ENCODE data around the gene ACSF3. TPM values are rescaled to one million over a fixed set of nuclear protein-coding genes. Genes with fewer than 3 reads are reported as not detected.
A peak's percentile ranks its signal among the peaks of the same experiment; 100 is the strongest.

The ACSF3 gene
- total RNA-seq, 1 donor from 2014 or later, result 31.7 TPM

DNA sequence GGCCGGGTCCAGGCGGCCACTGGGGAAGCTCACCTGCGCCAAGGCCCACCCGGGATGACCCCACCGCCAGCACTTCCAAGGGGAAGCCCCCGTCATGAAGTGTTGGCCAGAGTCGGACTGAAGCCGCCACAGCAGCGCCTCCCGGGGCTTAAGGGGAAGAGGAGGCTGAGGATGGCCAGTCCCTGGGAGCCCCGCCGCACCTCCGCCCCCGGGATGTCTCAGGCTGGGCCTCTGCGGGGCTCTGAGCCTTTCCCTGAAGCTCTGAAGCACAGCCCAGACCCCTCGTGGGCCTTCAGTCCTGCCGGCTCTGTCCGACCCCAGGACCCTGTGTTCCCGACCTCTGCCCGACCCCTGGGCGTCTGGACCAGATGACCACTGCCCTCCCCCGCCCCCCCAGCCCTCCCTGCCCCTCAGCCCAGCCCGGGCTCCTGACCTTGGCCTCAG lies 42.8 kb upstream of the ACSF3 start:
- Histone ChIP-seq H3K9me3 (no peaks in the 10 kb centered on the region), H3K4me3 (no peak overlapping the region), H3K27ac (no peak overlapping the region), H3K36me3 (no peaks in the 10 kb centered on the region), H3K4me1 (no peaks in the 10 kb centered on the region), H3K27me3 (ENCODE audit: low read depth) (peaks cover 72% of the 10 kb centered on the region)
- TF ChIP-seq, protein P1, sequence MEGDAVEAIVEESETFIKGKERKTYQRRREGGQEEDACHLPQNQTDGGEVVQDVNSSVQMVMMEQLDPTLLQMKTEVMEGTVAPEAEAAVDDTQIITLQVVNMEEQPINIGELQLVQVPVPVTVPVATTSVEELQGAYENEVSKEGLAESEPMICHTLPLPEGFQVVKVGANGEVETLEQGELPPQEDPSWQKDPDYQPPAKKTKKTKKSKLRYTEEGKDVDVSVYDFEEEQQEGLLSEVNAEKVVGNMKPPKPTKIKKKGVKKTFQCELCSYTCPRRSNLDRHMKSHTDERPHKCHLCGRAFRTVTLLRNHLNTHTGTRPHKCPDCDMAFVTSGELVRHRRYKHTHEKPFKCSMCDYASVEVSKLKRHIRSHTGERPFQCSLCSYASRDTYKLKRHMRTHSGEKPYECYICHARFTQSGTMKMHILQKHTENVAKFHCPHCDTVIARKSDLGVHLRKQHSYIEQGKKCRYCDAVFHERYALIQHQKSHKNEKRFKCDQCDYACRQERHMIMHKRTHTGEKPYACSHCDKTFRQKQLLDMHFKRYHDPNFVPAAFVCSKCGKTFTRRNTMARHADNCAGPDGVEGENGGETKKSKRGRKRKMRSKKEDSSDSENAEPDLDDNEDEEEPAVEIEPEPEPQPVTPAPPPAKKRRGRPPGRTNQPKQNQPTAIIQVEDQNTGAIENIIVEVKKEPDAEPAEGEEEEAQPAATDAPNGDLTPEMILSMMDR (IDR thresholded peaks at IDR 0.05), result no peak
- intact Hi-C loops (cut with DNase I), result no loop called here
- ATAC-seq (no peak), DNase-seq (peak; percentile 42)

DNA sequence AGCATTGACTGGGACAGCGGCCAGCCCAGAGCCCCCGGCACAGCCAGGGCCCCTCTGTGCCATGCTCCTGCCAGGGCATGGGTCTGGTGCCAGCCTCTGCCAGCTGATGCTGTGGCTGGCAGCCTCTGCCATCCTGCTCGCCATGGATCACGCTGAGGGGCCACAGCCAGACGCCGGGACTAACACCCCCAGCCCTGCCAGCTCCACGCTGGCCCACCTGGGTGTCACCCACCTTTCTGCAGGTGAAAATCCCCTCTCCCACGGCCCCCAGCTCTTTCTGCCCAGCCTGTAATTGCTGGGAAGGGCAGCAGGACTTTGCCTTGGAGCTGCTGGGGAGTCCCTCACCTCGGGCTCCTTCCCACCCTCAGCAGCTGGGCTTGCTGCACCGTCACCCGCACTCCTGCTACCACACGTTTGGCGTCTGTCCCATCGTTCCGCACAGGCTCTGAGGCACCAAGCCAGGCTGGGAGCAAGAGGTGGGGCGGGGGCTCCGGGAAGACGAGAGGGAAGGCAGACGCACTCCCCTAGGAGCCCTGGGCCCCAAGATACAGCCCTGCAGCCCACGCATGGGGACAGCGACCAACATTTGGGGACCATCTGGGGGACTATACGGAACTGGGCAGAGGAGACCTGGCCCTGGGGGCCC lies 42.0 kb upstream of the ACSF3 start:
- H3K9me3 ChIP-seq, result no peaks in the 10 kb centered on the region
- H3K36me3 ChIP-seq, result no peaks in the 10 kb centered on the region
- DNase-seq, result peak; percentile 39
- intact Hi-C loops (cut with DNase I), result no loop called here
- ATAC-seq, result no peak
- no peak overlapping the region for H3K4me3 ChIP-seq
- H3K27ac ChIP-seq, result no peak overlapping the region
- H3K27me3 ChIP-seq (ENCODE audit: low read depth), result peaks cover 72% of the 10 kb centered on the region
- TF ChIP-seq, protein P1 (IDR thresholded peaks at IDR 0.05), result no peak
- no peaks in the 10 kb centered on the region for H3K4me1 ChIP-seq

DNA sequence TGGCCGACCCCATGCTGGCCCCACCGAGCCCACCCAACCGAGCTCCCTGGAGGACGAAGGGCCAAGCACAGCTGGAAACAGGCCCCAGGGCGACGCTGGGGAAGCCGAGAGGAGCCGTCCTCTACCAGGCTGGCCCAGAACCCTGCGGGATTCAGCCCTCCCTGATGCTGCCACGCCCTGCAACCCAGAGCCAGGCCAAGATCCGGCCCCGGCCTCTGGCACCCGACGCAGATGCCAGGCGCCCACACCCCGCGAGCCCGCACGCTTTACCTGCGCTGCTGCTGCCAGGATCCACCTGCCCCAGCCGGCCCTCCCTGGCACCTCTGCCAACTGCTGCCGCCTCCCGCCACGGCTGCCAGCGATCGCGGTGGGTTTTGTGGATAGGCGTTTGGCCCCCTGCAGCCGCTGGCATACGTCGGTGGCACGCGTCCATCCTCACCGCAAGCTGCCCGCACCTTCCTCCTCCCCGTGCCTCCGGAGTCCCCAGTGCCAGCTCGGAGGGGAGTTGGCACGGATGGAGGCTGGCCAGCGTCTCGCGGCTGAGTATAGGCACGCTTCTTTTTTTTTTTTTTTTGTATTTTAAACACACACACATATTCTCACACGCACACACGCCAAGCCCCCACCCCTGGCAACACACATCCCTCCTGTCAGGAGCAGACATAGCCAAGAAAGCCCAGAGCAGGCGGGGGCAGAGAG lies 41.3 kb upstream of the ACSF3 start:
- Histone ChIP-seq H3K9me3 (no peaks in the 10 kb centered on the region), H3K4me1 (no peaks in the 10 kb centered on the region), H3K27ac (no peak overlapping the region), H3K36me3 (no peaks in the 10 kb centered on the region), H3K27me3 (ENCODE audit: low read depth) (peaks cover 72% of the 10 kb centered on the region), H3K4me3 (peak overlapping the region; percentile 21)
- ATAC-seq, result no peak
- DNase-seq, result peak; percentile 41
- intact Hi-C loops (cut with DNase I), result no loop called here
- TF ChIP-seq, protein P1 (IDR thresholded peaks at IDR 0.05), result no peak

DNA sequence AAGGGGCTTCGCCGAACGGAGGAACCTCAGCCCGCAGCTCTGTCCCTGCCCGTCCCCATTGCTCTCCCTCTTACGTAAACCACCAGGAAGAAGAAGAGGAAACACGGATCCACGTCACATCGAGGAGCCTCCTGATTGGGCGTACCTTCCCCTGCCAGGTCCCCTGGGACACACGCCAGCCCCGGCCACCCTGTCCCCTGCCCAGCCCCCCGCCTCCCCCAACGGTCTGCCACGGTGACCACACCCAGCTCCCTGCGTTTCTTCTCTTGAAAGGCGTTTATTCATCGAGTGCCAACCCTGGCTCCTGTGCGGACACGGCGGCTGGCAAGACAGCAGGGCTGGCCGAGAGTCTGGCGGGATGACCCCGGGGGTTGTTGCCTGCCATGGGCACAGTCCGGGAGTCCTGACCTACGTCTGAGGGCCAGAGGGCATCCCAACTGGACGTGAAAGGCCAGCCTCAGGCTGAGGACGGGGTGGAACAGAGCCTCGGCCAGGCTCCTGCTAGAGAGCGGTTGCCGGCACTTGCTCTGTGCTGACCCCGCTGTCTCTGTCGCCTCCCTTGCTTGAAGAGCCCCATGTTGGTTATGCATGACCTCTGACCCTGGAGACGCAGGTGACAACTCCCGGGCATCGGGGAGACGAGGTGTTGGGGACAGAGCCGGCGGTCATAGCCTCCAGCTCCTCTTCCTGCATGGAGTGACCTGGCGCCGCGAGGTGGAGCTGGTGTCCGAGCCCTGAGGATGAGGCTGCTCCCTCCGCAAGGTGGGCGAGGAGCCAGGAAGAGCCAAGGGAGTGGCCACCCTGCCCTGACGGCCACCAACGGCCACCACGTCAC lies 40.5 kb upstream of the ACSF3 start:
- ATAC-seq (peak; percentile 29 to 43), DNase-seq (no peak)
- Histone ChIP-seq H3K4me1 (no peaks in the 10 kb centered on the region), H3K27ac (peak overlapping the region; percentile 1), H3K4me3 (peak overlapping the region; percentile 21), H3K9me3 (no peaks in the 10 kb centered on the region), H3K36me3 (no peaks in the 10 kb centered on the region), H3K27me3 (ENCODE audit: low read depth) (peaks cover 72% of the 10 kb centered on the region)
- TF ChIP-seq, protein P1 (IDR thresholded peaks at IDR 0.05), result no peak
- intact Hi-C loops (cut with DNase I), result no loop called here

DNA sequence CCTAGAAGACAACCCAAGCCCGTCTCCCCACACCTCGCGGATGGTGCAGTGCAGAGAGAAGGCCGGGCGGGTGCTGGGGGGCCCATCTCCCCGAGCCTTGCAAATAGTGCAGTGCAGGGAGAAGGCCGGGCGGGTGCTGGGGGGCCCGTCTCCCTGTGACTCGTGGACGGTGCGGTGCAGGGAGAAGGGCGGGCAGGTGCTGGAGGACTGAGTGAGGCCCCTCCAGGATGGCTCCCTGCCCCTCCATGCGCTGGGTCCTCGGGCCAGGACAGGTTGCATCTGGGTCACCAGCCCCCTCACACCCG lies 40.0 kb upstream of the ACSF3 start:
- Histone ChIP-seq H3K9me3 (no peaks in the 10 kb centered on the region), H3K36me3 (no peaks in the 10 kb centered on the region), H3K27me3 (ENCODE audit: low read depth) (peaks cover 67% of the 10 kb centered on the region), H3K4me3 (no peak overlapping the region), H3K27ac (no peak overlapping the region), H3K4me1 (no peaks in the 10 kb centered on the region)
- DNase-seq (no peak), ATAC-seq (no peak)
- intact Hi-C loops (cut with DNase I), result no loop called here
- TF ChIP-seq, protein P1 (IDR thresholded peaks at IDR 0.05), result no peak
